Spleen (tissue), 7 donors: ENCODE results near the gene GRPEL1.
A peak's percentile ranks its signal among the peaks of the same experiment; 100 is the strongest.

Experiments used
- CTCF ChIP-seq, 11 experiments: fragments of 200-600 bp in 7 of 11; fragments of 450-650 bp in 4 of 11; sonication (generic) in 4 of 11; IDR thresholded peaks in 8 of 11; conservative IDR thresholded peaks in 3 of 11; 1 replicate in 7 of 11; 2 replicates in 4 of 11; pipeline versions ENCODE4 v1.4.0 to v1.8.0; 2016 to 2021; ENCODE audit warnings: antibody characterized with exemption in 11 of 11, inconsistent platforms in 4 of 11, mild to moderate bottlenecking in 1 of 11
- POLR2A ChIP-seq, 3 donors: fragments of 450-650 bp; IDR thresholded peaks; one replicate each; pipeline ENCODE4 v1.5.1; 2017; ENCODE audit warnings: antibody characterized with exemption in 3 of 3, mild to moderate bottlenecking in 1 of 3
- POLR2AphosphoS5 ChIP-seq, 3 donors: sonication (generic); formaldehyde crosslinking; IDR thresholded peaks; one replicate each; pipeline ENCODE4 v1.5.1; 2017; ENCODE audit warnings: antibody characterized with exemption in 3 of 3
- donor health status: DM: no; HTN: no; CAD: no; lungs with moderate emphysema.
- donor health status: DM: no; HTN: no; CAD: no.
- donor health status: DM: no; HTN: no; CAD: no.

DNA sequence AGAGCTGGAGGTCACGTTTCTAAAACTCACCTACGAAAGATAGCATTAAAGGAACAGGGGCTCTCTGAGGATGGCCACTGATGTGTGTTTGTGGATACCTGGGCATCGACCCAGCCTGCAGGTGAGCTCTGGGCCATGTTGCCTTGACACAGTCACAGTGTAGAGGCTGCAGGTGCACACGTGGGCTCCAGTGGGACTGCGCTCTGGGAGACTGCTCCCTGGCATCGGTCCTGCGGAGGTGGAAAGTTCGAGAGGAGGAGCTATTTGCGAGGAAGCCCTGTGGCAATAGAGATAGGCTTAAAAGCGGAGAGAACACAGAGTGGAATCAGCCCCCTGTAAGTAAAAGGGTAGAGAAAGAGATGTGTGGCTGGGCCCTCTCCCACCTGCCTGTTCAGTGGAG is 37.0 kb downstream of the GRPEL1 start:
- TF ChIP-seq CTCF (IDR thresholded peaks at IDR 0.05 in 8 of 11, conservative IDR thresholded peaks at IDR 0.05 in 3 of 11), result no peak
- no peak for TF ChIP-seq POLR2A (IDR thresholded peaks at IDR 0.05)
- peak in 1 of 3 donors; percentile 46 for TF ChIP-seq POLR2AphosphoS5 (IDR thresholded peaks at IDR 0.05)
